GM12801 (cell line): ENCODE results near the gene CDH11.

Experiments used
- TF ChIP-seq, protein P1 (sequence below): IDR thresholded peaks from one replicate; pipeline ENCODE4 v1.5.1; 2011; ENCODE audit warnings: control low read depth; ENCODE audit not compliant: insufficient read length; ENCODE audit errors: extremely low read depth

Gene CDH11

DNA sequence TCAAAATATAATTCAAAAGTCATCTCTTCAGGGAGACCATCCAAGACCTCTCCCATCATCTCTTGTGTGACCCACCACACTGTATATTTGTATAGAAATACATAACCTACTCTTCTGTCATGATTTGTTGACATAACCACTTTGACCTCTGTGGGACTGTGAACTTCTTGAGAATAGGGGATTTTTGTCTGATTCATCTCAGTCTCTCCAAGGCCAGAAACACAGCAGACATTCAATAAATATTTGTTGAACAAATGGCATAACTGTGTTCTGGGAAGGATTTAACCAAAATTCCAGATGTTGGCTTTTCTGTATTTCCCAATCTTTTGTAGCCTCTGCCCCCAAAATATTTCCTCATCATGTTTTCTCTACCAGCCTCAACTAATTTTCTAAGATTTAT, 169.7 kb downstream of the CDH11 start:
- TF ChIP-seq, protein P1, sequence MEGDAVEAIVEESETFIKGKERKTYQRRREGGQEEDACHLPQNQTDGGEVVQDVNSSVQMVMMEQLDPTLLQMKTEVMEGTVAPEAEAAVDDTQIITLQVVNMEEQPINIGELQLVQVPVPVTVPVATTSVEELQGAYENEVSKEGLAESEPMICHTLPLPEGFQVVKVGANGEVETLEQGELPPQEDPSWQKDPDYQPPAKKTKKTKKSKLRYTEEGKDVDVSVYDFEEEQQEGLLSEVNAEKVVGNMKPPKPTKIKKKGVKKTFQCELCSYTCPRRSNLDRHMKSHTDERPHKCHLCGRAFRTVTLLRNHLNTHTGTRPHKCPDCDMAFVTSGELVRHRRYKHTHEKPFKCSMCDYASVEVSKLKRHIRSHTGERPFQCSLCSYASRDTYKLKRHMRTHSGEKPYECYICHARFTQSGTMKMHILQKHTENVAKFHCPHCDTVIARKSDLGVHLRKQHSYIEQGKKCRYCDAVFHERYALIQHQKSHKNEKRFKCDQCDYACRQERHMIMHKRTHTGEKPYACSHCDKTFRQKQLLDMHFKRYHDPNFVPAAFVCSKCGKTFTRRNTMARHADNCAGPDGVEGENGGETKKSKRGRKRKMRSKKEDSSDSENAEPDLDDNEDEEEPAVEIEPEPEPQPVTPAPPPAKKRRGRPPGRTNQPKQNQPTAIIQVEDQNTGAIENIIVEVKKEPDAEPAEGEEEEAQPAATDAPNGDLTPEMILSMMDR: no peak

DNA sequence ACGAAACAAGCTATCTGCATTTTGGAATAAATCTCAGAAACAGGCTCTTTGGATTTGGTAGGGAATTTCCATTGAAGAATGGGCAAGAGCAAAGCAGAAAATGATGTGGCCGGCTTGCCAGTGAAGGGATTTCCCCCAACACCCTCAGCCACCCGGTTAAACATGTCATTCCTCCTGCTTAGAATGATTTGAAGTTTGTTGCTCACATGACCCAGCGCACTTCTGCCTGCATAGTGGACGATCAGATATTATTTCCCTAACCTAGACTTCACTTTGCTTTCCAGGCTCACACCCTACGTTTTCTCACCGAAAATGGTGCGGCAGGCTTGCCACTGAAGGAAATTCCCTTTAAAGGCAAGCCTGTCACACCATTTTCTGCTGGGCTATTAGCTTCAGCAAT, 170.7 kb downstream of the CDH11 start:
- TF ChIP-seq, protein P1: no peak

DNA sequence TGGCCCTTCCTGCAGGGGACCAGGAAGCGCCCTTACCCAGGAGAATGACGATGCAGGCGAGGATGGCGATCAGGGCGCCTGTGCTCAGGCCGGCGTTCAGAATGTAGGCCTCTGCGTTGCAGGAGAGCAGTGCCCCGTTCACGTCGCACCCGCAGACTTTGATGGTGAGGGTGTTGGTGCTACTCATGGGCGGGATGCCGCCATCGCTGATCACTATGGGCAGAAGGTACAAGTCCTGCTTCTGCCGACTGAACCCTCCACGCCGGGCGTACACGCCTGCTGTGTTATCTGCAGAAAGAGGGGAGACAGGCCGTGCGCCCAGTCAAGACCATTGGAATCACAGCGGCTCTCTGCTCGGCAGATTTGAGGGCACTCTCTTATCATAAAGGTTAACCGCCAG, 171.1 kb downstream of the CDH11 start:
- TF ChIP-seq, protein P1: no peak

DNA sequence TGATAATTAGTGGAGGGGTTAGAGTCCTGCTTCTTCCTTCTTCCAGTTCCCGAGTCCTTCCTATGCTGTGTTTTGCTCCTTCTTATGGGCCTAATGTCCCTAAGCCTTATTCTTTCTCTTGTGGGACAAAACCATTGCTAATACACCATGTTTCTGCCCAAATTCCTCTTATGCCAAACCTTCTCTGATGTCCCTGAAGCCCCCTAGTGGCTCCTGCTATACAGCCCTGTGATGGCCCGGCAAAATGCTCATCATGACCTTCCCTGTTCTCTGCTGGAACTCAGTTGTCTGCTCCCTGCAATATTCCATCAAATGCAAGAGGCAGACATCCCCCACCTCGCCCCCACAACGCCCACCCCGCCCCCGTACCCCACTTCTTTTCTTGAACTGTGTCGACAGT, 171.6 kb downstream of the CDH11 start:
- TF ChIP-seq, protein P1: no peak

DNA sequence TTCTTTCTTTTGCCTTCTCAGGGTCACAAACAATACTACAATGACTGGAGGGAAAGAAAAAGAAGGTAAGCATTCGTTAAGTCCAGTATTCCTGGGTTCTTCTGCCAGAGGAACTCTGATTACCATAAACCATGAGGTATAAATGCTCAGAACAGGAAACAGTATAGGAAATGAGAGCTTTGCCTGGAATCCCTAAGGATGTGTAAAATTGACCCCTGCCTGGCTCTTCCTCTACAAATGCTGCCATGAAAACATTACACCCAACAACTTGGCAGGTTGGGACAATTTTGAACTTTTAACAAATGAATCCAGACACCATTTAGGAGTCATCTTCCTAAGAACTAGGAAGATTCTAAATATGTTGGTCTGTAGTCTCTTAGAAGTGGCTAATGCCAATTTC, 173.8 kb downstream of the CDH11 start:
- TF ChIP-seq, protein P1: no peak

DNA sequence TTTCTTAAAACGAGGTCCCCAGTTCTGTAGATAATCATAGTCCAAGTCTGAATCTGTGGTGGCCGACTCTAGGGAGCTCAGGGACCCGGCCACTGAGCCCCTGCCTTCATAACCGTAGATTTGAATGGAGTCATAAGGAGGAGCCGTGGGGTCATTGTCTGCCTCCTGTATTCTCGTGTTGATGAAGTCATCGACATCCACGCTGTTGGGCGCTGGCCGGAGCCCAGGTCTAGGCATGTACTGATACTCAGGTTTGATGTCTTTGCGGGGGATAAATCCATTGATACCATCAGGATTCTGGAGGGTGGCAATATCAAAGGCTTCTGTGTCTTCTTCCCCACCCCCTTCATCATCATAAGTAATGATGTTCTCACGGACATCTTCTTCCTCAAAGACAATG, 174.2 kb downstream of the CDH11 start:
- TF ChIP-seq, protein P1: no peak

DNA sequence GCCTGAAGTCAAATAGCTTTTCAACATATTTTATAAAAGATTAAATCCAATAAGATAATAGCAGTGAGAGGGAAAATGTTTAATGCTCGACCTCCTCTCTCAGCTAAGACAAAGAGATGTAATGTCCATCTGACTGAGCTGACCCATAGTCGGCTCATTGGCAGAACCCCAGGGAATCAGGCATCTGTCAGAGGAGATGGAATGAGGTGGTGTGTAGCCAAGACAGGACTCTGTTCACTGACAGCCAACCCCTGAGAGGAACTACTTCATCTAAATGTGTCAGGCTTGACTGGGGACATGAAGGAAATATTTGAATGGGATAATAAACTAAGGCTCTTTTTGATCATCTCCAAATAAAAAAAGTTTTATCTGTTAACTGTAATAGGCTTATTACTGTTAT, 188.0 kb downstream of the CDH11 start:
- TF ChIP-seq, protein P1: no peak

DNA sequence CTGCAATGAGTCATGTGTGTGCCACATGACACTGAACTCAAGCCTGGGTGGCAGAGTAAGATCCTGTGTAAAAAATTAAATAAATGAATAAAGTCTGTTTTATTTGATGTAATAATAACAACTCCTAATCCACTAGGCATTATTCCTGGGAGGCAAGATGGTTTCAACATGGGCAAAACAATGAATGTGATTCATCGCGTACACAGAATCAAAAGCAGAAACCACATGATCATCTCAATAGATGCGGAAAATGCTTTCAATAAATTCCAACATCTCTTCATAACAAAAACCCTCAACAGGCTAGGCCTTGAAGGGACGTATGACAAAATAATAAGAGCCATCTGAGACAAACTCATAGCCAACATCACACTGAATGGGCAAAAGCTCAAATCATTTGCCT, 195.4 kb downstream of the CDH11 start:
- TF ChIP-seq, protein P1: no peak
